GM12892 (cell line): Measurements from ENCODE around the gene PDLIM7.

Source experiments
- POLR2A ChIP-seq: IDR thresholded peaks from 2 replicates; pipeline ENCODE4 v1.6.1; 2011; ENCODE audit warnings: low read depth, low read length, control low read depth
- POLR2AphosphoS5 ChIP-seq: IDR thresholded peaks from 2 replicates; pipeline ENCODE4 v1.6.1; 2011; ENCODE audit warnings: low read depth, low read length, control low read depth
- TAF1 ChIP-seq: IDR thresholded peaks from 2 replicates; pipeline ENCODE4 v1.6.1; 2011; ENCODE audit warnings: low read depth, mild to moderate bottlenecking, control low read depth, low read length, borderline replicate concordance

DNA sequence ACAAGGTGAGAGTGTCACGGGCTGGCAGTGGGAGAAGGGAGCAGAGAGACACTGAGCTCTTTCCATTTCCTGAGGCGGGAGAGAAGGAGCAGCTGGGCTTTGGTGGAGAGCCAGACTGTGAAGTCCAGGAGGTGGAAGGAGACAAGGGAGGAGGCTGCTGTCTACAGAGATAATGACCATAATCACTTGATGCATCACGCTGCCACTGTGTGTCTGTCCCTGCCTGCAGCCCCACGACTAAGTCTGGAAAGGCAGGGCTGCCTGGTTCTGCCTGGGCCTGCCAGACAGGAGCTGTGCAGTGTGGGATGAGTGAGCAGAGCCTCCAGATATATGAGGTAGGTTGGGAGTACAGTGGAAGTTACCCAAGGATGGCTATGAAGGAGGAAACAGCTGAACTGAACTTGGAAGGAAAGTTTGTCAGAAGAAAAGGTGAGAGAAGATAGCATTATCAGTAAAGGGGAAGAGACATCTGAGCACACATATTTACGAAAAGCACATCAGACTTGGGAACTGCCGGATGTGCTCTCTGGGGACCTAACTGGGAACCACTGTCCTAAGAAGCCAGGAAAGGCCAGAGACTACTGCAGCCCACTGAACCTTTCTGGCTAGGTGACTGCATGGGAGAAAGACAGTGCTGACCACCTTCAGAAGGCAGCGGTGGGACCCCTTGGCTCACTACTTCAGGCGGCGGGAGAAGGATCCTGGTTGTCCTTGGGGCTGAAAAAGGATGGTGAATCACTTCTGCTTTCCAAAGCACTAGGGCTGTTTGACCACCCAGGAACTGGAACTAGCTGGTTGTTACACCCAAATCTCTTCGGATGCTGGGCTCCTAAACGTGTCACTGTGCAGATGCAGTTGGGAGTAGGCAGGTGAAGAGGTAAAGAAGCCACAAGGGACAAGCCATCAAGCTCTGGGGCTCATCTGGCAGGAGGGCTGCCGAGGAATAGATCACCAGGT, 32.1 kb upstream of the PDLIM7 start:
- TF ChIP-seq POLR2A: no peak
- TF ChIP-seq POLR2AphosphoS5: no peak
- TF ChIP-seq TAF1: no peak
